Hepatocyte (in vitro differentiated cells): ENCODE measurements around the gene AUTS2.

Experiments used
- CTCF ChIP-seq: fragments of 200-600 bp; sonication (generic); IDR thresholded peaks from 2 replicates; pipeline ENCODE4 v1.5.1; 2016; ENCODE audit warnings: antibody characterized with exemption, mild to moderate bottlenecking; ENCODE audit not compliant: poor library complexity
- EZH2 ChIP-seq: fragments of 200-600 bp; sonication (generic); IDR thresholded peaks from 2 replicates; pipeline ENCODE4 v1.6.1; 2016; ENCODE audit warnings: antibody characterized with exemption, mild to moderate bottlenecking, borderline replicate concordance
- EZH2phosphoT487 ChIP-seq: fragments of 200-600 bp; sonication (generic); IDR thresholded peaks from one replicate; pipeline ENCODE4 v1.6.1; 2018; ENCODE audit warnings: antibody characterized with exemption, mild to moderate bottlenecking, low read depth, moderate library complexity; ENCODE audit not compliant: unreplicated experiment, severe bottlenecking

GRCh38 chr7:70684173-70684572 lies 1085.9 kb downstream of the AUTS2 start:
- TF ChIP-seq CTCF, result no peak
- TF ChIP-seq EZH2, result no peak
- no peak for TF ChIP-seq EZH2phosphoT487
